H1 (cell line): ENCODE data around the gene SLC6A6. TPM values are rescaled to one million over a fixed set of nuclear protein-coding genes. Genes with fewer than 3 reads are reported as not detected.

Source experiments
- CTCF ChIA-PET: fragments of 300-600 bp; sonication (Branson Sonifier 250); formaldehyde crosslinking; loops from one replicate; lab custom pipeline; 2021; ENCODE audit not compliant: partially characterized antibody; lab: Charles Lee
- POLR2A ChIA-PET: fragments of 300-600 bp; sonication (Branson Sonifier 250); formaldehyde crosslinking; loops from one replicate; lab custom pipeline; 2021; ENCODE audit warnings: inconsistent platforms; ENCODE audit not compliant: partially characterized antibody; lab: Charles Lee
- DNase-seq, 2 experiments: peaks; one replicate each; pipeline versions ENCODE4 v3.0.0 to v3.0.0-alpha.2; 2010 to 2022; ENCODE audit warnings: low spot score in 2 of 2, low read depth in 1 of 2, mixed read lengths in 1 of 2
- FAIRE-seq: peaks from 2 replicates; lab custom pipeline; 2011; peaks lifted over from hg19 to GRCh38; lab: Jason Lieb, UNC
- H2AFZ ChIP-seq: 2 replicates; pipeline ENCODE4 v1.8.1; 2012; ENCODE audit warnings: low read length, inconsistent platforms
- H2AK5ac ChIP-seq: 2 replicates; pipeline ENCODE4 v1.6.1; 2013; ENCODE audit warnings: low read depth, low read length
- H2BK120ac ChIP-seq: replicated peaks from 2 replicates; pipeline ENCODE3; 2013; ENCODE audit warnings: low read depth, low read length, inconsistent platforms
- H2BK12ac ChIP-seq: 2 replicates; pipeline ENCODE4 v1.6.1; 2013; ENCODE audit warnings: low read depth, low read length
- H2BK15ac ChIP-seq: 2 replicates; pipeline ENCODE4 v1.6.1; 2013; ENCODE audit warnings: low read length
- H2BK20ac ChIP-seq: 2 replicates; pipeline ENCODE4 v1.6.1; 2013; ENCODE audit warnings: low read length
- H2BK5ac ChIP-seq: 2 replicates; pipeline ENCODE4 v1.6.1; 2013; ENCODE audit warnings: low read depth, low read length
- H3K14ac ChIP-seq: 2 replicates; pipeline ENCODE4 v1.6.1; 2013; ENCODE audit warnings: inconsistent platforms; ENCODE audit not compliant: insufficient read length
- H3K18ac ChIP-seq: 2 replicates; pipeline ENCODE4 v1.6.1; 2013; ENCODE audit warnings: low read length; ENCODE audit errors: extremely low read depth
- H3K23ac ChIP-seq: 2 replicates; pipeline ENCODE4 v1.6.1; 2013; ENCODE audit warnings: inconsistent platforms; ENCODE audit not compliant: insufficient read length
- H3K23me2 ChIP-seq: 2 replicates; pipeline ENCODE4 v1.6.1; 2013; ENCODE audit warnings: low read depth, low read length
- H3K27ac ChIP-seq: 2 replicates; pipeline ENCODE4 v1.6.1; 2011; ENCODE audit warnings: low read depth, low read length, inconsistent platforms
- H3K27me3 ChIP-seq, 4 experiments: replicated peaks in 1 of 4; 1 replicate in 1 of 4; 2 replicates in 3 of 4; pipeline versions ENCODE4 v1.6.1 to v1.8.1; 2011 to 2013; ENCODE audit warnings: low read length in 3 of 4, mild to moderate bottlenecking in 3 of 4, inconsistent platforms in 2 of 4, mixed read lengths in 2 of 4, moderate library complexity in 1 of 4; ENCODE audit not compliant: control insufficient read depth in 3 of 4, insufficient read depth in 3 of 4; ENCODE audit errors: extremely low read depth in 1 of 4
- H3K36me3 ChIP-seq, 4 experiments: 2 replicates each; pipeline versions ENCODE4 v1.6.1 to v1.8.1; 2011 to 2013; ENCODE audit warnings: mild to moderate bottlenecking in 4 of 4, low read length in 3 of 4, moderate library complexity in 2 of 4, control low read depth in 1 of 4, inconsistent platforms in 1 of 4; ENCODE audit not compliant: insufficient read depth in 4 of 4, control insufficient read depth in 2 of 4
- H3K4ac ChIP-seq: replicated peaks from 2 replicates; pipeline ENCODE3; 2013; ENCODE audit warnings: low read length, low read depth, mixed read lengths, inconsistent platforms; ENCODE audit not compliant: insufficient read length
- H3K4me1 ChIP-seq, 4 experiments: replicated peaks in 1 of 4; 1 replicate in 1 of 4; 2 replicates in 3 of 4; pipeline versions ENCODE4 v1.6.1 to v1.8.1; 2011 to 2013; ENCODE audit warnings: low read length in 3 of 4, inconsistent platforms in 2 of 4, mixed read lengths in 1 of 4; ENCODE audit not compliant: insufficient read depth in 4 of 4, control insufficient read depth in 3 of 4
- H3K4me2 ChIP-seq, 2 experiments: 2 replicates each; pipeline versions ENCODE4 v1.6.1 to v1.8.1; 2011 to 2013; ENCODE audit warnings: low read depth in 2 of 2, low read length in 2 of 2, control low read depth in 1 of 2, inconsistent platforms in 1 of 2, mild to moderate bottlenecking in 1 of 2; ENCODE audit not compliant: insufficient read depth in 1 of 2
- H3K4me3 ChIP-seq, 4 experiments: fragments of 200-600, 300-600 bp in 1 of 4; sonication (generic), shearing (Covaris generic), sonication (Bioruptor Twin) in 1 of 4; 2 replicates each; pipeline versions ENCODE4 v1.5.1 to v1.8.1; 2011 to 2016; ENCODE audit warnings: low read length in 4 of 4, low read depth in 3 of 4, control low read depth in 2 of 4, inconsistent platforms in 2 of 4, mild to moderate bottlenecking in 2 of 4, mixed read lengths in 1 of 4, moderate library complexity in 1 of 4; ENCODE audit not compliant: insufficient read depth in 2 of 4; ENCODE audit errors: extremely low read depth in 1 of 4
- H3K56ac ChIP-seq: replicated peaks from 2 replicates; pipeline ENCODE3; 2013; ENCODE audit warnings: low read depth, mild to moderate bottlenecking, mixed read lengths, low read length, inconsistent platforms; ENCODE audit not compliant: insufficient read length
- H3K79me1 ChIP-seq: 2 replicates; pipeline ENCODE4 v1.6.1; 2013; ENCODE audit warnings: low read depth, low read length, control low read depth
- H3K79me2 ChIP-seq, 2 experiments: 2 replicates each; pipeline versions ENCODE4 v1.6.1 to v1.8.1; 2012 to 2013; ENCODE audit warnings: low read length in 2 of 2, mild to moderate bottlenecking in 2 of 2, inconsistent platforms in 1 of 2; ENCODE audit not compliant: insufficient read depth in 2 of 2, control insufficient read depth in 1 of 2
- H3K9ac ChIP-seq, 4 experiments: replicated peaks in 1 of 4; 1 replicate in 1 of 4; 2 replicates in 3 of 4; pipeline versions ENCODE4 v1.6.1 to v1.8.1; 2011 to 2013; ENCODE audit warnings: low read depth in 3 of 4, low read length in 3 of 4, control low read depth in 2 of 4, mild to moderate bottlenecking in 2 of 4, moderate library complexity in 2 of 4, inconsistent platforms in 1 of 4; ENCODE audit errors: extremely low read depth in 1 of 4
- H3K9me3 ChIP-seq, 2 experiments: 2 replicates each; pipeline versions ENCODE4 v1.6.1 to v1.8.1; 2012 to 2013; ENCODE audit warnings: mild to moderate bottlenecking in 2 of 2, moderate library complexity in 2 of 2, control low read depth in 1 of 2, inconsistent platforms in 1 of 2, low read depth in 1 of 2, low read length in 1 of 2, mixed read lengths in 1 of 2; ENCODE audit not compliant: insufficient read depth in 2 of 2
- H4K20me1 ChIP-seq, 2 experiments: replicated peaks in 1 of 2; 2 replicates each; pipeline versions ENCODE3 to v1.8.1; 2011 to 2013; ENCODE audit warnings: inconsistent platforms in 2 of 2, low read length in 2 of 2, mild to moderate bottlenecking in 1 of 2; ENCODE audit not compliant: insufficient read depth in 2 of 2, control insufficient read depth in 1 of 2
- H4K5ac ChIP-seq: 2 replicates; pipeline ENCODE4 v1.6.1; 2013; ENCODE audit warnings: low read length, low read depth, mixed read lengths, inconsistent platforms; ENCODE audit not compliant: insufficient read length
- H4K8ac ChIP-seq: 2 replicates; pipeline ENCODE4 v1.8.0; 2013; ENCODE audit warnings: mild to moderate bottlenecking, moderate library complexity, low read length, inconsistent platforms; ENCODE audit not compliant: insufficient read depth; ENCODE audit errors: extremely low read depth
- H4K91ac ChIP-seq: replicated peaks from 2 replicates; pipeline ENCODE3; 2013; ENCODE audit warnings: low read length, mixed read lengths, inconsistent platforms; ENCODE audit not compliant: insufficient read length
- E2F6 ChIP-seq: IDR thresholded peaks from 2 replicates; pipeline ENCODE4 v1.6.1; 2012; ENCODE audit warnings: inconsistent platforms
- MAX ChIP-seq: IDR thresholded peaks from 2 replicates; pipeline ENCODE4 v1.6.1; 2012; ENCODE audit warnings: inconsistent platforms
- SP1 ChIP-seq: IDR thresholded peaks from 2 replicates; pipeline ENCODE4 v1.6.1; 2011; ENCODE audit warnings: low read depth, low read length
- WGBS, 2 experiments: shearing (Covaris generic) in 1 of 2; methylation state at CpG; one replicate each; pipeline versions ENCODE4 v1.1.6 to v1.1.7; 2013 to 2015; ENCODE audit warnings: low lambda C conversion rate in 2 of 2, mixed read lengths in 2 of 2, inconsistent platforms in 1 of 2, low coverage in 1 of 2, missing lambda C conversion rate in 1 of 2; ENCODE audit not compliant: insufficient replicate concordance in 2 of 2, insufficient coverage in 1 of 2, insufficient read length in 1 of 2; ENCODE audit errors: extremely low coverage in 1 of 2, missing lambda C conversion rate in 1 of 2; 5-methylcytosine and 5-hydroxymethylcytosine counted together
- polyA plus RNA-seq, 7 experiments: library from polyadenylated mRNA; depleted of rRNA in 3 of 7; stranded (reverse) in 5 of 7; unstranded in 2 of 7; fragments of >200 nt in 5 of 7; fragments of 200-250 nt in 2 of 7; gene quantifications; 1 replicate in 5 of 7; 2 replicates in 1 of 7; 4 replicates in 1 of 7; pipeline versions ENCODE4 v1.2.1 to v1.2.3, GENCODE V29; 2011 to 2013; ENCODE audit warnings: missing spikeins in 2 of 7, mixed read lengths in 2 of 7
- total RNA-seq: library from RNA; stranded (reverse); fragmentation: NEBNext Ultra II Directional; extraction: Animal tissue kit (Norgen Biotek cat#: 25700); gene quantifications from 2 replicates; pipeline ENCODE4 v1.2.1, GENCODE V29; 2021

SLC6A6 gene
- total and polyA plus RNA-seq, 2 of the 8 experiments (the other 6 are each of a cell fraction or from before 2014, with no cell fraction given): 66.2 to 144 TPM

DNA sequence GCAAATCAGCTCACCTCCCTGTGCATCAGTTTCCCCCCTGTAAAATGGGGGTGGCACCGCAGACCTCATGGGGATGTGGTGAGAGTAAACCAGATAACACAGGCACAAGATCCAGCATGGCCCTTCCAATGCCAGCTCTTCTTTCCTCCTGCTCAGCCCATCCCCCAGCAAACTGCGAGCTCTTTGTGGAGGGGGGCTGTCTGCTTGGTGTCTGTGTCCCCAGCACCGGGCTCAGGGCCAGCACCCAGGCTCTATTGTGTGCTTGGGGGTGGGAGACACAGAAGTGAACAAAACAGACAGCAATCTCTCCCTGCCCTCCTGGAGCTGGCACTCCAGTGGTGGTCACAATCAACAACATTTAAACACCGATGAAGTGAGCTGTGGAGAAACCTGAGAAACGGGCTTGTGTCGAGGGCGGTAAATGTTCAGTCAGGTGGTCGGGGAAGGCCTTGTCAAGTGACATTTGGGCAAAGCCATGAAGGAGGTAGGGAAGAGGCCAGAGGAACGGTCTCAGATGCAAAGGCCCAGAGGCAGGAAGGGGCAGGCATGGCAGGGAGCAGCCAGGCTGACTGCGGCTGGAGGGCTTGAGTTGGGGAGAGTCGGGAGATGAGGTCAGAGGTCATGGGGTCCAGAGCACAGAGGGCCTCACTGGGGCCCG, 109.3 kb downstream of the SLC6A6 start:
- Histone ChIP-seq H2AFZ (no peak overlapping the region), H3K4me3 (no peak overlapping the region), H4K8ac (0 out of 2 replicates have a peak overlapping the region, but pooled peaks have one; percentile 0), H3K14ac (no peak overlapping the region), H2BK12ac (peak overlapping the region; percentile 17; the same call in 1 of the 2 replicates), H4K20me1 (no peaks in the 10 kb centered on the region), H2BK20ac (no peak overlapping the region), H2AK5ac (no peak overlapping the region), H2BK5ac (0 out of 2 replicates have a peak overlapping the region, but pooled peaks have one; percentile 19), H3K56ac (no peak overlapping the region), H2BK15ac (0 out of 2 replicates have a peak overlapping the region, but pooled peaks have one; percentile 22), H3K79me1 (no peaks in the 10 kb centered on the region), H3K4ac (no peak overlapping the region), H3K27ac (no peak overlapping the region), H3K23me2 (no peaks in the 10 kb centered on the region), H3K9me3 (no peaks in the 10 kb centered on the region), H4K5ac (no peak overlapping the region), H3K9ac (no peak overlapping the region), H3K79me2 (no peaks in the 10 kb centered on the region), H3K4me2 (no peak overlapping the region), H3K27me3 (no peaks in the 10 kb centered on the region), H3K36me3 (no peaks in the 10 kb centered on the region), H4K91ac (no peak overlapping the region), H3K23ac (no peak overlapping the region), H3K18ac (no peak overlapping the region), H2BK120ac (no peak overlapping the region), H3K4me1 (peaks cover 0 to 8% (median 5%) of the 10 kb centered on the region in 4 experiments; a peak in 4 of 7 replicates)
- ChIA-PET POLR2A (interaction anchor here (0.9 kb wide), 1 partner anchor 15 kb away, joined by 3 read pairs; no protein-coding TSS in a partner anchor), CTCF (interaction anchor here (0.9 to 11.6 kb wide), 13 partner anchors 8 to 141 kb away, joined by 3 to 280 read pairs (median 3); no protein-coding TSS in a partner anchor)
- no peak for TF ChIP-seq SP1
- 0 out of 2 replicates have a peak, but pooled peaks have one; percentile 45 for TF ChIP-seq E2F6
- TF ChIP-seq MAX: 0 out of 2 replicates have a peak, but pooled peaks have one; percentile 8
- FAIRE-seq: no peak
- WGBS, 2 experiments: 89% methylated on average over 12 of the region's 12 CpGs; no CpG with 5 or more reads in 1 of the 2 experiments
- DNase-seq: no peak
